K562 (cell line): ENCODE data around the gene CBFA2T3. TPM values are rescaled to one million over a fixed set of nuclear protein-coding genes. Genes with fewer than 3 reads are reported as not detected.

ENCODE experiments used
- ATAC-seq: fragments of 200-7000 bp; cut with Tn5 transposase; 3 replicates; pipeline ENCODE4 v1.9.1; 2020; ENCODE audit warnings: moderate library complexity
- BruUV-seq: library from RNA; stranded (reverse); fragments of 400-500 nt; replicated peaks from 2 replicates; lab custom pipeline; 2021; lab: Mats Ljungman, UMichigan
- CTCF ChIA-PET: fragments of 300-600 bp; formaldehyde crosslinking; extraction: SDS; loops from one replicate; lab custom pipeline; 2021; ENCODE audit warnings: low intra/inter-chr PET ratio; lab: Yijun Ruan, JAX
- POLR2A ChIA-PET: fragments of 300-600, 350-650 bp; sonication (Branson Sonifier 250); formaldehyde crosslinking; extraction: SDS; loops from one replicate; lab custom pipeline; 2021; ENCODE audit warnings: antibody characterized with exemption, inconsistent platforms; lab: Yijun Ruan, JAX
- DNase-seq, 4 experiments: peaks; one replicate each; pipeline versions ENCODE4 v3.0.0 to v3.0.0-alpha.2; 2011 to 2018; ENCODE audit warnings: low spot score in 3 of 4, mixed read lengths in 3 of 4; ENCODE audit errors: extremely low read depth in 1 of 4
- FAIRE-seq: peaks from 2 replicates; lab custom pipeline; 2011; peaks lifted over from hg19 to GRCh38; lab: Jason Lieb, UNC
- H2AFZ ChIP-seq: 2 replicates; pipeline ENCODE4 v1.6.0; 2011; ENCODE audit warnings: low read depth, low read length, control low read depth, inconsistent platforms
- H3K27ac ChIP-seq: fragments of 200-600 bp; 3 replicates; pipeline ENCODE4 v1.8.0; 2011; ENCODE audit warnings: low read depth, mild to moderate bottlenecking, control low read depth, inconsistent platforms, low read length, moderate library complexity, mixed read lengths; ENCODE audit errors: extremely low read depth
- H3K27me3 ChIP-seq, 2 experiments: fragments of 300-600 bp in 1 of 2; 2 replicates in 1 of 2; 3 replicates in 1 of 2; pipeline versions ENCODE4 v1.6.0 to v1.8.0; 2011; ENCODE audit warnings: inconsistent platforms in 2 of 2, low read length in 2 of 2, mild to moderate bottlenecking in 1 of 2, mixed read lengths in 1 of 2, moderate library complexity in 1 of 2; ENCODE audit not compliant: control insufficient read depth in 2 of 2, insufficient read depth in 2 of 2
- H3K36me3 ChIP-seq: fragments of 300-600 bp; 3 replicates; pipeline ENCODE4 v1.8.0; 2011; ENCODE audit warnings: mild to moderate bottlenecking, low read length, inconsistent platforms; ENCODE audit not compliant: control insufficient read depth, insufficient read depth
- H3K4me1 ChIP-seq, 2 experiments: fragments of 200-600 bp in 1 of 2; replicated peaks in 1 of 2; 2 replicates in 1 of 2; 3 replicates in 1 of 2; pipeline versions ENCODE4 v1.5.1 to v1.8.0; 2011; ENCODE audit warnings: inconsistent platforms in 2 of 2, low read length in 2 of 2, mild to moderate bottlenecking in 1 of 2, mixed read lengths in 1 of 2, moderate library complexity in 1 of 2; ENCODE audit not compliant: control insufficient read depth in 2 of 2, insufficient read depth in 2 of 2
- H3K4me2 ChIP-seq: 2 replicates; pipeline ENCODE4 v1.6.1; 2011; ENCODE audit warnings: low read length, control low read depth, inconsistent platforms, mixed read lengths; ENCODE audit not compliant: insufficient read depth
- H3K4me3 ChIP-seq: fragments of 200-600 bp; sonication (generic), shearing (Covaris generic); 2 replicates; pipeline ENCODE4 v1.5.1; 2016; ENCODE audit warnings: control low read depth, inconsistent platforms
- H3K79me2 ChIP-seq: fragments of 200-600 bp; 3 replicates; pipeline ENCODE4 v1.8.0; 2011; ENCODE audit warnings: low read length, inconsistent platforms; ENCODE audit not compliant: control insufficient read depth, insufficient read depth
- H3K9ac ChIP-seq, 2 experiments: 2 replicates each; pipeline versions ENCODE4 v1.6.0 to v1.6.1; 2011; ENCODE audit warnings: low read depth in 2 of 2, low read length in 2 of 2, control low read depth in 1 of 2, inconsistent platforms in 1 of 2, mild to moderate bottlenecking in 1 of 2, mixed read lengths in 1 of 2; ENCODE audit not compliant: insufficient read depth in 1 of 2
- H3K9me1 ChIP-seq: one replicate; pipeline ENCODE4 v1.6.0; 2011; ENCODE audit warnings: inconsistent platforms, mild to moderate bottlenecking, low read length, moderate library complexity; ENCODE audit not compliant: control insufficient read depth, insufficient read depth
- H3K9me3 ChIP-seq: replicated peaks from 2 replicates; pipeline ENCODE4 v1.5.1; 2011; ENCODE audit warnings: low read depth, low read length, inconsistent platforms; ENCODE audit not compliant: control insufficient read depth, insufficient read depth
- H4K20me1 ChIP-seq: replicated peaks from 2 replicates; pipeline ENCODE4 v1.6.1; 2011; ENCODE audit warnings: low read length, inconsistent platforms, mixed read lengths; ENCODE audit not compliant: control insufficient read depth, insufficient read depth
- DACH1 ChIP-seq: fragments of 450-650 bp; IDR thresholded peaks from 2 replicates; pipeline ENCODE4 v1.6.1; 2018; ENCODE audit not compliant: partially characterized antibody
- E2F5 ChIP-seq: sonication (generic); formaldehyde crosslinking; IDR thresholded peaks from 2 replicates; pipeline ENCODE4 v1.8.0; 2022; ENCODE audit warnings: mild to moderate bottlenecking, missing genetic modification reagents
- PHF8 ChIP-seq: fragments of 200-600 bp; sonication (generic); IDR thresholded peaks from 2 replicates; pipeline ENCODE4 v1.6.1; 2012; ENCODE audit warnings: mixed run types, mild to moderate bottlenecking, inconsistent platforms, low read length, moderate library complexity, borderline replicate concordance
- RAD21 ChIP-seq, 2 experiments: fragments of 250-450 bp in 1 of 2; fragments of 450-650 bp in 1 of 2; sonication (Bioruptor Pico) in 1 of 2; formaldehyde crosslinking in 1 of 2; IDR thresholded peaks in 1 of 2; conservative IDR thresholded peaks in 1 of 2; 2 replicates each; pipeline versions ENCODE4 v1.4.0 to v1.8.0; 2020 to 2022; ENCODE audit warnings: mild to moderate bottlenecking in 2 of 2, moderate library complexity in 1 of 2
- WGBS: fragments of 100-300 bp; shearing (Covaris generic); methylation state at CpG from one replicate; pipeline ENCODE4 v1.1.6; 2016; ENCODE audit warnings: low coverage, mixed read lengths; ENCODE audit not compliant: insufficient coverage; ENCODE audit errors: missing lambda C conversion rate; 5-methylcytosine and 5-hydroxymethylcytosine counted together
- in situ Hi-C: fragments of 300-500 bp; cut with MboI; formaldehyde crosslinking; loops from 4 replicates; pipeline ENCODE4 v1.15.0; 2018; ENCODE audit warnings: inconsistent platforms, mixed read lengths
- intact Hi-C: fragments of 100-400 bp; cut with micrococcal nuclease; formaldehyde crosslinking; loops from 2 replicates; pipeline ENCODE4 v1.14.2; 2022
- polyA plus RNA-seq, 8 experiments: library from polyadenylated mRNA; depleted of rRNA in 4 of 8; stranded (reverse) in 5 of 8; unstranded in 3 of 8; fragments of >200 nt; fragmentation: Nextera tagmentation in 2 of 8; fragmentation: Illumina TruSeq in 1 of 8; extraction: Ambion mirVana in 2 of 8; extraction: Trizol in 1 of 8; gene quantifications; 2 replicates each; pipeline versions ENCODE4 v1.2.1 to v1.2.3, GENCODE V29; 2011 to 2014; ENCODE audit warnings: inconsistent platforms in 1 of 8, missing spikeins in 1 of 8
- total RNA-seq, 7 experiments: library from RNA; depleted of rRNA in 6 of 7; stranded (reverse); fragments of >200 nt in 6 of 7; fragmentation: Illumina TruSeq in 2 of 7; extraction: Trizol in 2 of 7; gene quantifications; 2 replicates each; pipeline versions ENCODE4 v1.2.1 to v1.2.3, GENCODE V29; 2011 to 2021; ENCODE audit warnings: low replicate concordance in 1 of 7
- TF ChIP-seq, protein P1 (sequence below), 2 experiments: fragments of 450-650 bp; formaldehyde crosslinking in 1 of 2; IDR thresholded peaks; 2 replicates each; pipeline versions ENCODE4 v1.4.0 to v1.6.1; 2014 to 2020; ENCODE audit warnings: mild to moderate bottlenecking in 2 of 2, borderline replicate concordance in 1 of 2, low read depth in 1 of 2
- TF ChIP-seq, protein P2 (sequence below), 3 experiments: IDR thresholded peaks in 2 of 3; conservative IDR thresholded peaks in 1 of 3; 2 replicates each; pipeline ENCODE4 v1.5.1; 2011 to 2012; ENCODE audit warnings: low read length in 3 of 3, mild to moderate bottlenecking in 3 of 3, control low read depth in 2 of 3, improper control_type of control experiment in 1 of 3, inconsistent platforms in 1 of 3, low read depth in 1 of 3, mixed read lengths in 1 of 3, moderate library complexity in 1 of 3; ENCODE audit not compliant: insufficient read depth in 2 of 3

Gene CBFA2T3
- total and polyA plus RNA-seq, 9 of the 15 experiments (the other 6 are each of a cell fraction or from before 2014, with no cell fraction given): 2.3 to 145 (median 6.7) TPM

GRCh38 chr16:89007371-89008249 is 30.6 kb upstream of the CBFA2T3 start:
- ChIA-PET POLR2A (no interaction called here), CTCF (interaction anchor here (0.6 kb wide), 1 partner anchor 115 kb away, joined by 3 read pairs; no protein-coding TSS in a partner anchor)
- WGBS: 13% methylated on average over 9 of the region's 9 CpGs
- H3K9me3 ChIP-seq: no peaks in the 10 kb centered on the region
- H4K20me1 ChIP-seq: peaks cover 10% of the 10 kb centered on the region
- H3K79me2 ChIP-seq: no peaks in the 10 kb centered on the region; the same call in 2 of the 3 replicates
- no peak overlapping the region for H3K27ac ChIP-seq
- ATAC-seq: no peak
- intact Hi-C loops: loop anchor here (10.0 kb wide), 1 partner anchor 193 kb away; the partner anchor contains the start of gene APRT
- H3K9me1 ChIP-seq: peaks cover 3% of the 10 kb centered on the region
- H2AFZ ChIP-seq: no peak overlapping the region
- BruUV-seq: no TSS peak
- FAIRE-seq: peak; percentile 35
- in situ Hi-C loops: no loop called here
- H3K9ac ChIP-seq: no peak overlapping the region
- TF ChIP-seq DACH1: peak; percentile 16
- TF ChIP-seq E2F5 (CRISPR knock-in tag): no peak
- TF ChIP-seq, protein P1, sequence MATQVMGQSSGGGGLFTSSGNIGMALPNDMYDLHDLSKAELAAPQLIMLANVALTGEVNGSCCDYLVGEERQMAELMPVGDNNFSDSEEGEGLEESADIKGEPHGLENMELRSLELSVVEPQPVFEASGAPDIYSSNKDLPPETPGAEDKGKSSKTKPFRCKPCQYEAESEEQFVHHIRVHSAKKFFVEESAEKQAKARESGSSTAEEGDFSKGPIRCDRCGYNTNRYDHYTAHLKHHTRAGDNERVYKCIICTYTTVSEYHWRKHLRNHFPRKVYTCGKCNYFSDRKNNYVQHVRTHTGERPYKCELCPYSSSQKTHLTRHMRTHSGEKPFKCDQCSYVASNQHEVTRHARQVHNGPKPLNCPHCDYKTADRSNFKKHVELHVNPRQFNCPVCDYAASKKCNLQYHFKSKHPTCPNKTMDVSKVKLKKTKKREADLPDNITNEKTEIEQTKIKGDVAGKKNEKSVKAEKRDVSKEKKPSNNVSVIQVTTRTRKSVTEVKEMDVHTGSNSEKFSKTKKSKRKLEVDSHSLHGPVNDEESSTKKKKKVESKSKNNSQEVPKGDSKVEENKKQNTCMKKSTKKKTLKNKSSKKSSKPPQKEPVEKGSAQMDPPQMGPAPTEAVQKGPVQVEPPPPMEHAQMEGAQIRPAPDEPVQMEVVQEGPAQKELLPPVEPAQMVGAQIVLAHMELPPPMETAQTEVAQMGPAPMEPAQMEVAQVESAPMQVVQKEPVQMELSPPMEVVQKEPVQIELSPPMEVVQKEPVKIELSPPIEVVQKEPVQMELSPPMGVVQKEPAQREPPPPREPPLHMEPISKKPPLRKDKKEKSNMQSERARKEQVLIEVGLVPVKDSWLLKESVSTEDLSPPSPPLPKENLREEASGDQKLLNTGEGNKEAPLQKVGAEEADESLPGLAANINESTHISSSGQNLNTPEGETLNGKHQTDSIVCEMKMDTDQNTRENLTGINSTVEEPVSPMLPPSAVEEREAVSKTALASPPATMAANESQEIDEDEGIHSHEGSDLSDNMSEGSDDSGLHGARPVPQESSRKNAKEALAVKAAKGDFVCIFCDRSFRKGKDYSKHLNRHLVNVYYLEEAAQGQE (IDR thresholded peaks at IDR 0.05; ENCODE audit: borderline replicate concordance): peak; percentile 58; the same call in 1 of the 2 replicates
- TF ChIP-seq, protein P1 (CRISPR knock-in tag; IDR thresholded peaks at IDR 0.05; ENCODE audit: low read depth): no peak
- peak; percentile 47 to 54 for TF ChIP-seq RAD21 (CRISPR knock-in tag; conservative IDR thresholded peaks at IDR 0.05 in 1 of 2, IDR thresholded peaks at IDR 0.05 in 1 of 2)
- TF ChIP-seq, protein P2, sequence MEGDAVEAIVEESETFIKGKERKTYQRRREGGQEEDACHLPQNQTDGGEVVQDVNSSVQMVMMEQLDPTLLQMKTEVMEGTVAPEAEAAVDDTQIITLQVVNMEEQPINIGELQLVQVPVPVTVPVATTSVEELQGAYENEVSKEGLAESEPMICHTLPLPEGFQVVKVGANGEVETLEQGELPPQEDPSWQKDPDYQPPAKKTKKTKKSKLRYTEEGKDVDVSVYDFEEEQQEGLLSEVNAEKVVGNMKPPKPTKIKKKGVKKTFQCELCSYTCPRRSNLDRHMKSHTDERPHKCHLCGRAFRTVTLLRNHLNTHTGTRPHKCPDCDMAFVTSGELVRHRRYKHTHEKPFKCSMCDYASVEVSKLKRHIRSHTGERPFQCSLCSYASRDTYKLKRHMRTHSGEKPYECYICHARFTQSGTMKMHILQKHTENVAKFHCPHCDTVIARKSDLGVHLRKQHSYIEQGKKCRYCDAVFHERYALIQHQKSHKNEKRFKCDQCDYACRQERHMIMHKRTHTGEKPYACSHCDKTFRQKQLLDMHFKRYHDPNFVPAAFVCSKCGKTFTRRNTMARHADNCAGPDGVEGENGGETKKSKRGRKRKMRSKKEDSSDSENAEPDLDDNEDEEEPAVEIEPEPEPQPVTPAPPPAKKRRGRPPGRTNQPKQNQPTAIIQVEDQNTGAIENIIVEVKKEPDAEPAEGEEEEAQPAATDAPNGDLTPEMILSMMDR (IDR thresholded peaks at IDR 0.05 in 2 of 3, conservative IDR thresholded peaks at IDR 0.05 in 1 of 3; ENCODE audit: insufficient read depth in 2 of 3, low read depth in 1 of 3, low read length in 3 of 3): peak; percentile 31 to 44 (median 31); a peak in 5 of 6 replicates
- TF ChIP-seq PHF8: no peak
- no peak overlapping the region for H3K4me3 ChIP-seq
- no peak for DNase-seq
- H3K4me2 ChIP-seq: no peak overlapping the region
- H3K36me3 ChIP-seq: no peaks in the 10 kb centered on the region
- peaks cover 17 to 47% of the 10 kb centered on the region in 2 experiments for H3K4me1 ChIP-seq
- 0 out of 5 replicates have a peak, but pooled peaks cover 0 to 4% of the 10 kb centered on the region in 2 experiments for H3K27me3 ChIP-seq
